ENCODE results near the gene MFN1. TPM values are rescaled to one million over a fixed set of nuclear protein-coding genes. Genes with fewer than 3 reads are reported as not detected.
"Not testable (repeated sequence)": the region's sequence is repeated elsewhere in the genome, so short reads cannot be mapped to it uniquely, and the experiment has no call there.

MFN1 gene
- total RNA-seq, 6 experiments from 2014 or later, result 12.2 to 24.6 (median 20.3) TPM

DNA sequence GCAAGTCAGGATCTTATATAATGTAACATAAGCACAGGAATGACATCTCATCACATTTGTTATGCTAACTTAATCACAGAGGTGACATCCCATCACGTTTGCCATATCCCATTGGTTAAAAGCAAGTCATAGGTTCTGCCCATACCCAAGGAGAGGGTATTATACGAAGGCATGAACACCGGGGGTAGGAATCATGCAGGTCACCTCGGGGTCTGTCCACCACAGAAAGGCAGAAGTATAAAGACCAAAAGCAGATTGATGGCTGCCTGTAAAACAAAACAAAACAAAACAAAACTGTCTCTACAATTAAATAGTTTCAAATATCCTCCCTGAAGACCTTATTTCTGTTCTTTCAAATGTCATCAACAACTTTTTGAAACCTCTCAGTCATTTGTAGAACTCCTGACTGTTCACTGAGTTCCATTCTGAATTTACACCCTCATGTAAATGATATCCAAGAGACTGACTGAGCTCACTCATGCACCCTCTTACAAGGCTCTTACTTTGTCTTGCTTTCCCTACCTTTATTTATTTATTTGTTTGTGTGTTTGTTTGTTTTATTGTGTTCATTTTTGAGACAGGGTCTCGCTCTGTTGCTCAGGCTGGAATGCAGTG lies 47.4 kb upstream of the MFN1 start:
- TF ChIP-seq, protein P1, sequence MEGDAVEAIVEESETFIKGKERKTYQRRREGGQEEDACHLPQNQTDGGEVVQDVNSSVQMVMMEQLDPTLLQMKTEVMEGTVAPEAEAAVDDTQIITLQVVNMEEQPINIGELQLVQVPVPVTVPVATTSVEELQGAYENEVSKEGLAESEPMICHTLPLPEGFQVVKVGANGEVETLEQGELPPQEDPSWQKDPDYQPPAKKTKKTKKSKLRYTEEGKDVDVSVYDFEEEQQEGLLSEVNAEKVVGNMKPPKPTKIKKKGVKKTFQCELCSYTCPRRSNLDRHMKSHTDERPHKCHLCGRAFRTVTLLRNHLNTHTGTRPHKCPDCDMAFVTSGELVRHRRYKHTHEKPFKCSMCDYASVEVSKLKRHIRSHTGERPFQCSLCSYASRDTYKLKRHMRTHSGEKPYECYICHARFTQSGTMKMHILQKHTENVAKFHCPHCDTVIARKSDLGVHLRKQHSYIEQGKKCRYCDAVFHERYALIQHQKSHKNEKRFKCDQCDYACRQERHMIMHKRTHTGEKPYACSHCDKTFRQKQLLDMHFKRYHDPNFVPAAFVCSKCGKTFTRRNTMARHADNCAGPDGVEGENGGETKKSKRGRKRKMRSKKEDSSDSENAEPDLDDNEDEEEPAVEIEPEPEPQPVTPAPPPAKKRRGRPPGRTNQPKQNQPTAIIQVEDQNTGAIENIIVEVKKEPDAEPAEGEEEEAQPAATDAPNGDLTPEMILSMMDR (IDR thresholded peaks at IDR 0.05), result no peak
- Histone ChIP-seq H3K4me3 (no peak overlapping the region), H3K27me3 (no peaks in the 10 kb centered on the region), H3K9me3 (no peaks in the 10 kb centered on the region), H3K4me1 (no peaks in the 10 kb centered on the region), H3K27ac (no peak overlapping the region), H3K36me3 (no peaks in the 10 kb centered on the region)
- 73% methylated on average over 5 of the region's 5 CpGs for WGBS (ENCODE audit: insufficient coverage, low coverage, low lambda C conversion rate, missing lambda C conversion rate)
- ATAC-seq (no peak), DNase-seq (no peak)
- intact Hi-C loops (cut with DNase I), result no loop called here

- no peak for DNase-seq
- TF ChIP-seq, protein P1 (IDR thresholded peaks at IDR 0.05), result no peak
- TF ChIP-seq POLR2A (IDR thresholded peaks at IDR 0.05), result no peak
- intact Hi-C loops (cut with DNase I), result no loop called here
- Histone ChIP-seq H3K4me1 (no peaks in the 10 kb centered on the region), H3K36me3 (no peaks in the 10 kb centered on the region), H3K9me3 (no peaks in the 10 kb centered on the region), H3K27me3 (no peaks in the 10 kb centered on the region), H3K4me3 (no peak overlapping the region), H3K27ac (no peak overlapping the region)
- 67% methylated on average over 3 of the region's 3 CpGs for WGBS (ENCODE audit: insufficient coverage, low coverage, low lambda C conversion rate, missing lambda C conversion rate)
- ATAC-seq, result no peak
Measured at GRCh38 chr3:179301645-179302044, 45.9 kb upstream of the MFN1 start.

GRCh38 chr3:179302111-179302510 lies 45.4 kb upstream of the MFN1 start:
- no peaks in the 10 kb centered on the region for H3K4me1 ChIP-seq
- no peak for DNase-seq
- no peaks in the 10 kb centered on the region for H3K36me3 ChIP-seq
- H3K4me3 ChIP-seq, result no peak overlapping the region
- no peaks in the 10 kb centered on the region for H3K27me3 ChIP-seq
- no peak overlapping the region for H3K27ac ChIP-seq
- H3K9me3 ChIP-seq, result no peaks in the 10 kb centered on the region
- no peak for TF ChIP-seq POLR2A (IDR thresholded peaks at IDR 0.05)
- TF ChIP-seq, protein P1 (IDR thresholded peaks at IDR 0.05), result no peak
- ATAC-seq, result no peak
- intact Hi-C loops (cut with DNase I), result no loop called here
- 76% methylated on average over 4 of the region's 7 CpGs for WGBS (ENCODE audit: insufficient coverage, low coverage, low lambda C conversion rate, missing lambda C conversion rate)

- Histone ChIP-seq H3K36me3 (no peaks in the 10 kb centered on the region), H3K27ac (no peak overlapping the region), H3K4me3 (no peak overlapping the region), H3K9me3 (no peaks in the 10 kb centered on the region), H3K4me1 (no peaks in the 10 kb centered on the region), H3K27me3 (no peaks in the 10 kb centered on the region)
- no peak for TF ChIP-seq POLR2A (IDR thresholded peaks at IDR 0.05)
- TF ChIP-seq, protein P1 (IDR thresholded peaks at IDR 0.05), result no peak
- no peak for DNase-seq
- no peak for ATAC-seq
- intact Hi-C loops (cut with DNase I), result no loop called here
- WGBS (ENCODE audit: insufficient coverage, low coverage, low lambda C conversion rate, missing lambda C conversion rate), result 4% methylated on average over 2 of the region's 2 CpGs
Measured at GRCh38 chr3:179304605-179305004, 42.9 kb upstream of the MFN1 start.

DNA sequence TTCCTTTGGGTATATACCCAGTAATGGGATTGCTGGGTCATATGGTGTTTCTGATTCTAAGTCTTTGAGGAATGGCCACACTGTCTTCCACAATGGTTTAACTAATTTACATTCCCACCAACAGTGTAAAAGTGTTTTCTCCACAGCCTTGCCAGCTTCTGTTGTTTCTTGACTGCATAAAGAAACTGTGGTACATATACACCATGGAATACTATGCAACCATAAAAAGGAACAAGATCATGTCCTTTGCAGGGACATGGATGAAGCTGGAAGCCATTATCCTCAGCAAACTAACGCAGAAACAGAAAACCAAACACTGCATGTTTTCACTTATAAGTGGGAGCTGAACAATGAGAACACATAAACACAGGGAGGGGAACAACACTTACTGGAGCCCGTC lies 40.1 kb upstream of the MFN1 start:
- intact Hi-C loops (cut with DNase I); H3K27me3 ChIP-seq; H3K27ac ChIP-seq; H3K4me3 ChIP-seq; H3K4me1 ChIP-seq; DNase-seq; ATAC-seq; H3K36me3 ChIP-seq; H3K9me3 ChIP-seq: not testable (repeated sequence)
- WGBS (ENCODE audit: insufficient coverage, low coverage, low lambda C conversion rate, missing lambda C conversion rate), result 90% methylated on average over 2 of the region's 2 CpGs

Measured in right lobe of liver (tissue), 6 donors.